GM23248 (cell line): ENCODE measurements around the gene CHODL.

Experiments used
- EZH2 ChIP-seq: fragments of 200-600 bp; sonication (generic); IDR thresholded peaks from 2 replicates; pipeline ENCODE4 v1.6.1; 2018; ENCODE audit warnings: antibody characterized with exemption, mild to moderate bottlenecking; ENCODE audit not compliant: insufficient read depth, poor library complexity, severe bottlenecking
- EZH2phosphoT487 ChIP-seq: fragments of 200-600 bp; sonication (generic); IDR thresholded peaks from 2 replicates; pipeline ENCODE4 v1.6.1; 2018; ENCODE audit warnings: antibody characterized with exemption, moderate library complexity, mild to moderate bottlenecking, low read depth; ENCODE audit not compliant: insufficient read depth

GRCh38 chr21:18298228-18298627 is 53.6 kb downstream of the CHODL start:
- TF ChIP-seq EZH2, result no peak
- no peak for TF ChIP-seq EZH2phosphoT487
